HCT116 (cell line): ENCODE measurements around the gene WSB2. TPM values are rescaled to one million over a fixed set of nuclear protein-coding genes. Genes with fewer than 3 reads are reported as not detected.

Experiments
- ATAC-seq: fragments of 200-7000 bp; cut with Tn5 transposase; 2 replicates; pipeline ENCODE4 v1.9.1; 2020; ENCODE audit warnings: mild to moderate bottlenecking, moderate library complexity
- BruUV-seq: library from RNA; stranded (reverse); fragments of 400-500 nt; replicated peaks from 2 replicates; lab custom pipeline; 2021; lab: Mats Ljungman, UMichigan
- CTCF ChIA-PET: fragments of 300-600 bp; sonication (Branson Sonifier 250); formaldehyde crosslinking; loops from one replicate; lab custom pipeline; 2021; ENCODE audit warnings: antibody characterized with exemption; lab: Charles Lee
- POLR2A ChIA-PET: fragments of 300-600, 350-600 bp; sonication (Branson Sonifier 250); formaldehyde crosslinking; loops from one replicate; lab custom pipeline; 2021; ENCODE audit warnings: antibody characterized with exemption; lab: Charles Lee
- RAD21 ChIA-PET, 2 experiments: fragments of 300-600 bp; sonication (Branson Sonifier 250); formaldehyde crosslinking; loops; one replicate each; lab custom pipeline; 2023; ENCODE audit warnings: low total read pairs in 2 of 2; ENCODE audit not compliant: uncharacterized antibody in 2 of 2, unreplicated experiment in 2 of 2, low non-redundant PET in 1 of 2; lab: Charles Lee
- DNase-seq: peaks from one replicate; pipeline ENCODE4 v3.0.0-alpha.2; 2010; ENCODE audit warnings: low read depth, low spot score
- H2AFZ ChIP-seq: fragments of 200-600 bp; shearing (Covaris generic), sonication (generic); 2 replicates; pipeline ENCODE4 v1.6.1; 2017; ENCODE audit warnings: low read depth, mixed run types, mixed read lengths, antibody characterized with exemption, low read length; ENCODE audit not compliant: poor library complexity, severe bottlenecking
- H3K27ac ChIP-seq: 2 replicates; pipeline ENCODE4 v1.5.1; 2012; ENCODE audit warnings: low read depth, low read length
- H3K27me3 ChIP-seq: fragments of 200-600 bp; sonication (generic); 2 replicates; pipeline ENCODE4 v1.6.1; 2016; ENCODE audit warnings: mixed run types, low read length, mixed read lengths; ENCODE audit not compliant: insufficient read depth
- H3K36me3 ChIP-seq, 2 experiments: fragments of 200-500 bp in 1 of 2; fragments of 200-600 bp in 1 of 2; sonication (Bioruptor generic) in 1 of 2; sonication (generic) in 1 of 2; 2 replicates each; pipeline versions ENCODE4 v1.5.1 to v1.6.1; 2014 to 2016; ENCODE audit warnings: low read length in 2 of 2, inconsistent platforms in 1 of 2, mixed read lengths in 1 of 2, mixed run types in 1 of 2; ENCODE audit not compliant: insufficient read depth in 2 of 2, control insufficient read depth in 1 of 2
- H3K4me1 ChIP-seq, 2 experiments: fragments of 200-600 bp in 1 of 2; sonication (generic) in 1 of 2; 2 replicates each; pipeline versions ENCODE4 v1.5.1 to v1.6.1; 2012 to 2017; ENCODE audit warnings: low read length in 2 of 2, inconsistent platforms in 1 of 2, mild to moderate bottlenecking in 1 of 2, mixed read lengths in 1 of 2, mixed run types in 1 of 2, moderate library complexity in 1 of 2; ENCODE audit not compliant: insufficient read depth in 2 of 2, control insufficient read depth in 1 of 2
- H3K4me2 ChIP-seq: fragments of 200-600 bp; sonication (generic); 2 replicates; pipeline ENCODE4 v1.6.1; 2017; ENCODE audit warnings: mixed run types, low read length, mixed read lengths
- H3K4me3 ChIP-seq, 2 experiments: fragments of 200-600 bp in 1 of 2; sonication (generic) in 1 of 2; replicated peaks in 1 of 2; 2 replicates each; pipeline ENCODE4 v1.5.1; 2011 to 2016; ENCODE audit warnings: low read length in 2 of 2, control low read depth in 1 of 2, low read depth in 1 of 2, mild to moderate bottlenecking in 1 of 2, mixed read lengths in 1 of 2, mixed run types in 1 of 2
- H3K79me2 ChIP-seq: fragments of 200-600 bp; sonication (generic); 2 replicates; pipeline ENCODE4 v1.6.1; 2017; ENCODE audit warnings: mild to moderate bottlenecking, mixed run types, low read length, moderate library complexity, mixed read lengths; ENCODE audit not compliant: insufficient read depth
- H3K9ac ChIP-seq: fragments of 200-600 bp; sonication (generic); 2 replicates; pipeline ENCODE4 v1.6.1; 2016; ENCODE audit warnings: low read length, mixed read lengths
- H3K9me2 ChIP-seq: fragments of 200-600 bp; sonication (generic), shearing (Covaris generic); 2 replicates; pipeline ENCODE4 v1.6.1; 2017; ENCODE audit warnings: mixed run types, mild to moderate bottlenecking, moderate library complexity; ENCODE audit not compliant: insufficient read depth
- H3K9me3 ChIP-seq, 2 experiments: fragments of 200-500 bp in 1 of 2; fragments of 200-600 bp in 1 of 2; sonication (Bioruptor generic) in 1 of 2; sonication (generic) in 1 of 2; 2 replicates each; pipeline ENCODE4 v1.6.1; 2014 to 2017; ENCODE audit warnings: low read length in 2 of 2, mixed read lengths in 2 of 2, inconsistent platforms in 1 of 2, low read depth in 1 of 2, mild to moderate bottlenecking in 1 of 2, mixed run types in 1 of 2, moderate library complexity in 1 of 2; ENCODE audit not compliant: control insufficient read depth in 1 of 2, insufficient read depth in 1 of 2
- H4K20me1 ChIP-seq: fragments of 200-600 bp; sonication (generic), shearing (Covaris generic); 2 replicates; pipeline ENCODE4 v1.6.1; 2017; ENCODE audit warnings: mixed run types, mild to moderate bottlenecking, moderate library complexity; ENCODE audit not compliant: insufficient read depth
- CBX3 ChIP-seq: IDR thresholded peaks from 2 replicates; pipeline ENCODE4 v1.6.1; 2012; ENCODE audit warnings: low read depth
- EGR1 ChIP-seq: IDR thresholded peaks from 2 replicates; pipeline ENCODE4 v1.6.1; 2012; ENCODE audit warnings: low read depth
- ELF1 ChIP-seq: IDR thresholded peaks from 2 replicates; pipeline ENCODE4 v1.6.1; 2012; ENCODE audit warnings: low read depth, borderline replicate concordance
- FOSL1 ChIP-seq: IDR thresholded peaks from 2 replicates; pipeline ENCODE4 v1.6.1; 2012; ENCODE audit warnings: low read depth
- POLR2AphosphoS5 ChIP-seq: IDR thresholded peaks from 2 replicates; pipeline ENCODE4 v1.6.1; 2011; ENCODE audit warnings: mild to moderate bottlenecking, low read depth, low read length, moderate library complexity
- RAD21 ChIP-seq: IDR thresholded peaks from 2 replicates; pipeline ENCODE4 v1.6.1; 2012; ENCODE audit warnings: low read depth, mild to moderate bottlenecking
- intact Hi-C: fragments of 100-400 bp; cut with micrococcal nuclease; formaldehyde crosslinking; loops from 2 replicates; pipeline ENCODE4 v1.10.0; 2022
- total RNA-seq: library from RNA; stranded (reverse); gene quantifications from one replicate; pipeline ENCODE4 v1.2.1, GENCODE V29; 2021; ENCODE audit not compliant: unreplicated experiment
- TF ChIP-seq, protein P1 (sequence below): IDR thresholded peaks from 2 replicates; pipeline ENCODE4 v1.6.1; 2011; ENCODE audit warnings: mild to moderate bottlenecking, low read length, moderate library complexity; ENCODE audit not compliant: insufficient replicate concordance; ENCODE audit errors: extremely low read depth

Gene WSB2
- total RNA-seq, 1 experiment from 2014 or later: 97.0 TPM

- TF ChIP-seq, protein P1, sequence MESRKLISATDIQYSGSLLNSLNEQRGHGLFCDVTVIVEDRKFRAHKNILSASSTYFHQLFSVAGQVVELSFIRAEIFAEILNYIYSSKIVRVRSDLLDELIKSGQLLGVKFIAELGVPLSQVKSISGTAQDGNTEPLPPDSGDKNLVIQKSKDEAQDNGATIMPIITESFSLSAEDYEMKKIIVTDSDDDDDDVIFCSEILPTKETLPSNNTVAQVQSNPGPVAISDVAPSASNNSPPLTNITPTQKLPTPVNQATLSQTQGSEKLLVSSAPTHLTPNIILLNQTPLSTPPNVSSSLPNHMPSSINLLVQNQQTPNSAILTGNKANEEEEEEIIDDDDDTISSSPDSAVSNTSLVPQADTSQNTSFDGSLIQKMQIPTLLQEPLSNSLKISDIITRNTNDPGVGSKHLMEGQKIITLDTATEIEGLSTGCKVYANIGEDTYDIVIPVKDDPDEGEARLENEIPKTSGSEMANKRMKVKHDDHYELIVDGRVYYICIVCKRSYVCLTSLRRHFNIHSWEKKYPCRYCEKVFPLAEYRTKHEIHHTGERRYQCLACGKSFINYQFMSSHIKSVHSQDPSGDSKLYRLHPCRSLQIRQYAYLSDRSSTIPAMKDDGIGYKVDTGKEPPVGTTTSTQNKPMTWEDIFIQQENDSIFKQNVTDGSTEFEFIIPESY: no peak
- no peak for TF ChIP-seq POLR2AphosphoS5
- TF ChIP-seq RAD21: no peak
These were observed 14.5 kb downstream of the WSB2 start (continued) for GRCh38 chr12:118046430-118046829.

DNA sequence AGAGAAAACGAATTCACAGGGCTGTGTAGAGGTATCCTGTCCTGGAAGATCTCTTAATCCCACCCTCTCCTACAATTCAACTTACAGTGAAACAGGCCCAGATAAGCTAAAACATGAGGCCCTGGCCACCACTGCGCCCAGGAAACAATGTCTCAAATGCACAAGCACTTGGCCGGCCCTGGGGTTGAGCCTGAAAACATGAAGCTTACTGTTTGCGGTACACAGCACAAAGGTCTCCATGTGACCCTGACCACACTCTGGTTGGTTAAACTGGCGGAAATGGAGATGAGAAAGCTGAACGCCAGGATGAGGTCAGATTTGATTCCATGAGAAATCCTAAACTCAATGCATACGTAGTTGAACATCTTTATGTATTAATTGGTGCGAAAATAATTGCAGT lies 16.4 kb downstream of the WSB2 start:
- peaks cover 18 to 47% of the 10 kb centered on the region in 2 experiments for H3K36me3 ChIP-seq
- H3K9me2 ChIP-seq: no peaks in the 10 kb centered on the region
- H3K9me3 ChIP-seq: no peaks in the 10 kb centered on the region
- H3K4me2 ChIP-seq: no peak overlapping the region
- no peak overlapping the region for H3K27ac ChIP-seq
- TF ChIP-seq, protein P1: no peak
- TF ChIP-seq CBX3: no peak
- TF ChIP-seq EGR1: no peak
- TF ChIP-seq FOSL1: no peak
- no peak for TF ChIP-seq ELF1
- TF ChIP-seq, all 23 proteins: peak for 0
- CTCF ChIA-PET: interaction anchor here (1.3 kb wide), 1 partner anchor 9 kb away, joined by 6 read pairs; no protein-coding TSS in a partner anchor
- Histone ChIP-seq H2AFZ (no peak overlapping the region), H3K9ac (no peak overlapping the region), H3K79me2 (peaks cover 29% of the 10 kb centered on the region), H3K27me3 (no peaks in the 10 kb centered on the region), H4K20me1 (no peaks in the 10 kb centered on the region), H3K4me1 (no peaks in the 10 kb centered on the region; a peak in 1 of 4 replicates), H3K4me3 (no peak overlapping the region)
- BruUV-seq: no TSS peak
- POLR2A ChIA-PET: no interaction called here
- intact Hi-C loops: no loop called here
- no peak for ATAC-seq
- DNase-seq: no peak
- RAD21 ChIA-PET: no interaction called here
